GM12878 (cell line): Measurements from ENCODE around the gene PDK3. TPM values are rescaled to one million over a fixed set of nuclear protein-coding genes. Genes with fewer than 3 reads are reported as not detected.

ENCODE experiments used
- ATAC-seq: fragments of 200-7000 bp; cut with Tn5 transposase; 3 replicates; pipeline ENCODE4 v1.9.1; 2020; ENCODE audit warnings: mild to moderate bottlenecking, moderate library complexity
- BruUV-seq: library from RNA; stranded (reverse); fragments of 400-500 nt; replicated peaks from 2 replicates; lab custom pipeline; 2021; lab: Mats Ljungman, UMichigan
- CTCF ChIA-PET: fragments of 300-600 bp; sonication (Branson Sonifier 250); formaldehyde crosslinking; extraction: SDS; loops from one replicate; lab custom pipeline; 2021; ENCODE audit warnings: inconsistent platforms; lab: Yijun Ruan, JAX
- POLR2A ChIA-PET: fragments of 350-600 bp; formaldehyde crosslinking; extraction: SDS; loops from one replicate; lab custom pipeline; 2021; ENCODE audit warnings: inconsistent platforms; lab: Charles Lee
- RAD21 ChIA-PET: fragments of 300-600 bp; sonication (Branson Sonifier 250); formaldehyde crosslinking; loops from one replicate; lab custom pipeline; 2023; ENCODE audit warnings: antibody characterized with exemption; ENCODE audit not compliant: unreplicated experiment; lab: Charles Lee
- SMC1A ChIA-PET: fragments of 300-600 bp; sonication (Branson Sonifier 250); formaldehyde crosslinking; loops from one replicate; lab custom pipeline; 2023; ENCODE audit not compliant: unreplicated experiment, uncharacterized antibody; lab: Charles Lee
- DNase-seq: peaks from one replicate; pipeline ENCODE4 v3.0.0-alpha.2; 2011; ENCODE audit warnings: low read depth, low spot score
- FAIRE-seq: peaks from 3 replicates; lab custom pipeline; 2011; peaks lifted over from hg19 to GRCh38; lab: Jason Lieb, UNC
- H2AFZ ChIP-seq: 2 replicates; pipeline ENCODE4 v1.6.0; 2011; ENCODE audit warnings: low read depth, low read length, control low read depth; ENCODE audit not compliant: control insufficient read depth
- H3K27ac ChIP-seq: 2 replicates; pipeline ENCODE4 v1.5.1; 2011; ENCODE audit warnings: control low read depth; ENCODE audit not compliant: control insufficient read depth, insufficient read depth
- H3K27me3 ChIP-seq, 2 experiments: replicated peaks in 1 of 2; 2 replicates each; pipeline versions ENCODE4 v1.6.0 to v1.6.1; 2011; ENCODE audit warnings: low read length in 1 of 2; ENCODE audit not compliant: control insufficient read depth in 2 of 2, insufficient read depth in 2 of 2
- H3K36me3 ChIP-seq, 2 experiments: 2 replicates each; pipeline ENCODE4 v1.5.1; 2011; ENCODE audit warnings: low read length in 1 of 2; ENCODE audit not compliant: control insufficient read depth in 2 of 2, insufficient read depth in 2 of 2
- H3K4me1 ChIP-seq: 2 replicates; pipeline ENCODE4 v1.6.1; 2011; ENCODE audit warnings: mild to moderate bottlenecking, low read length, moderate library complexity, mixed read lengths; ENCODE audit not compliant: control insufficient read depth, insufficient read depth
- H3K4me2 ChIP-seq: 2 replicates; pipeline ENCODE4 v1.6.0; 2011; ENCODE audit warnings: control low read depth; ENCODE audit not compliant: control insufficient read depth, insufficient read depth
- H3K4me3 ChIP-seq: fragments of 200-600 bp; sonication (generic); 2 replicates; pipeline ENCODE4 v1.5.1; 2016
- H3K79me2 ChIP-seq: 2 replicates; pipeline ENCODE4 v1.6.0; 2011; ENCODE audit warnings: low read length; ENCODE audit not compliant: control insufficient read depth, insufficient read depth
- H3K9ac ChIP-seq: 2 replicates; pipeline ENCODE4 v1.8.0; 2011; ENCODE audit warnings: low read length, control low read depth, mixed read lengths; ENCODE audit not compliant: control insufficient read depth, insufficient read depth
- H3K9me3 ChIP-seq: replicated peaks from 3 replicates; pipeline ENCODE4 v1.5.1; 2011; ENCODE audit warnings: mild to moderate bottlenecking, low read length; ENCODE audit not compliant: control insufficient read depth, insufficient read depth
- H4K20me1 ChIP-seq: 2 replicates; pipeline ENCODE4 v1.6.0; 2011; ENCODE audit not compliant: control insufficient read depth, insufficient read depth
- CHD1 ChIP-seq: IDR thresholded peaks from 2 replicates; pipeline ENCODE4 v1.6.1; 2012; ENCODE audit warnings: low read depth, low read length, improper control_type of control experiment
- ELK1 ChIP-seq: IDR thresholded peaks from 2 replicates; pipeline ENCODE4 v1.6.1; 2012; ENCODE audit warnings: low read depth, low read length, improper control_type of control experiment
- EZH2 ChIP-seq: IDR thresholded peaks from 2 replicates; pipeline ENCODE4 v1.6.1; 2012; ENCODE audit warnings: low read depth, mild to moderate bottlenecking, control low read depth, inconsistent platforms, low read length, borderline replicate concordance; ENCODE audit not compliant: control insufficient read depth
- HDAC2 ChIP-seq: fragments of 200-600 bp; sonication (generic); IDR thresholded peaks from 2 replicates; pipeline ENCODE4 v1.6.1; 2017
- RELB ChIP-seq: fragments of 450-650 bp; IDR thresholded peaks from 2 replicates; pipeline ENCODE4 v1.6.1; 2017; ENCODE audit warnings: low read depth, mild to moderate bottlenecking, moderate library complexity
- SMAD1 ChIP-seq: fragments of 450-650 bp; IDR thresholded peaks from 2 replicates; pipeline ENCODE4 v1.6.1; 2018; ENCODE audit warnings: mild to moderate bottlenecking, low read depth; ENCODE audit not compliant: partially characterized antibody
- WGBS: methylation state at CpG from one replicate; pipeline ENCODE4 v1.1.6; 2016; ENCODE audit warnings: low lambda C conversion rate; ENCODE audit not compliant: insufficient replicate concordance, insufficient coverage; ENCODE audit errors: missing lambda C conversion rate; 5-methylcytosine and 5-hydroxymethylcytosine counted together
- in situ Hi-C: fragments of 300-500 bp; cut with MboI; formaldehyde crosslinking; loops from 9 replicates; pipeline ENCODE4 v1.14.3; 2018; ENCODE audit warnings: mixed read lengths
- intact Hi-C: fragments of 100-400 bp; cut with micrococcal nuclease; formaldehyde crosslinking; loops from one replicate; pipeline ENCODE4 v1.14.2; 2022; ENCODE audit not compliant: unreplicated experiment
- polyA plus RNA-seq, 11 experiments: library from polyadenylated mRNA; depleted of rRNA in 4 of 11; unstranded in 6 of 11; stranded (reverse) in 5 of 11; fragments of >200 nt; fragmentation: Nextera tagmentation in 4 of 11; fragmentation: Illumina TruSeq in 1 of 11; extraction: Ambion mirVana in 4 of 11; extraction: Trizol in 1 of 11; gene quantifications; 1 replicate in 1 of 11; 2 replicates in 10 of 11; pipeline versions ENCODE4 v1.2.1 to v1.2.3, GENCODE V29; 2011 to 2016; ENCODE audit warnings: inconsistent platforms in 2 of 11, missing spikeins in 2 of 11, low read depth in 1 of 11
- total RNA-seq, 4 experiments: library from RNA; depleted of rRNA in 3 of 4; stranded (reverse); fragments of >200 nt in 3 of 4; fragmentation: Illumina TruSeq in 1 of 4; extraction: Trizol in 1 of 4; gene quantifications; 2 replicates each; pipeline versions ENCODE4 v1.2.1 to v1.2.3, GENCODE V29; 2013 to 2021
- TF ChIP-seq, protein P1 (sequence below): fragments of 450-650 bp; IDR thresholded peaks from 2 replicates; pipeline ENCODE4 v1.6.1; 2016; ENCODE audit warnings: mild to moderate bottlenecking
- TF ChIP-seq, protein P2 (sequence below): fragments of 450-650 bp; IDR thresholded peaks from 2 replicates; pipeline ENCODE4 v1.6.1; 2016; ENCODE audit warnings: mild to moderate bottlenecking, moderate library complexity, borderline replicate concordance

The PDK3 gene
- total and polyA plus RNA-seq, 10 of the 15 experiments (the other 5 are each of a cell fraction or from before 2014, with no cell fraction given): 4.2 to 54.6 (median 21.9) TPM

DNA sequence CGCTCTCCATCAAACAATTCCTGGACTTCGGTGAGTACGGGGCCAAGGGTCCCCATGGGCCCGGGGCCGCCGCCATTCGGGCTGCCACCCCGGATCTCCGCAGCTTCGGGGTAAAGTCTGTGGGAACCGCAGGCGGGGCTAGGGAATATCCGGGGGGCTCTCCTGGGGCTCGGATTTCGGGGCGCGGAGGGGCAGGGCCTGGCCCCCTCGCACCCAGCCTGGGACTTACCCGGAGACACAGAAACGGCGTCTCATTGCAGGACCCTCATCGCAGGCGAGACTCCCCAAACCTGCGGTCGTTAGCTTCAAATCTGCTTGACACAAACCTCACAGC lies 413 bp downstream of the PDK3 start (continued):
- TF ChIP-seq SMAD1 (no peak), HDAC2 (no peak)
- TF ChIP-seq, protein P1, sequence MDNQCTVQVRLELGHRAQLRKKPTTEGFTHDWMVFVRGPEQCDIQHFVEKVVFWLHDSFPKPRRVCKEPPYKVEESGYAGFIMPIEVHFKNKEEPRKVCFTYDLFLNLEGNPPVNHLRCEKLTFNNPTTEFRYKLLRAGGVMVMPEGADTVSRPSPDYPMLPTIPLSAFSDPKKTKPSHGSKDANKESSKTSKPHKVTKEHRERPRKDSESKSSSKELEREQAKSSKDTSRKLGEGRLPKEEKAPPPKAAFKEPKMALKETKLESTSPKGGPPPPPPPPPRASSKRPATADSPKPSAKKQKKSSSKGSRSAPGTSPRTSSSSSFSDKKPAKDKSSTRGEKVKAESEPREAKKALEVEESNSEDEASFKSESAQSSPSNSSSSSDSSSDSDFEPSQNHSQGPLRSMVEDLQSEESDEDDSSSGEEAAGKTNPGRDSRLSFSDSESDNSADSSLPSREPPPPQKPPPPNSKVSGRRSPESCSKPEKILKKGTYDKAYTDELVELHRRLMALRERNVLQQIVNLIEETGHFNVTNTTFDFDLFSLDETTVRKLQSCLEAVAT: no peak
- TF ChIP-seq, all 136 proteins: peak for 0

GRCh38 chrX:24466025-24466424 lies 939 bp downstream of the PDK3 start:
- ChIA-PET CTCF (interaction anchor here (0.8 to 4.1 kb wide), 5 partner anchors 14 to 70 kb away, joined by 3 to 21 read pairs (median 7); no protein-coding TSS in a partner anchor), RAD21 (interaction anchor here (0.9 to 2.9 kb wide), 5 partner anchors 11 to 223 kb away, joined by 3 to 12 read pairs (median 5); no protein-coding TSS in a partner anchor), POLR2A (interaction anchor here (0.5 to 2.2 kb wide), 4 partner anchors 13 to 568 kb away, joined by 3 to 12 read pairs (median 5); no protein-coding TSS in a partner anchor), SMC1A (interaction anchor here (1.0 to 2.9 kb wide), 5 partner anchors 14 to 70 kb away, joined by 5 to 15 read pairs (median 5); no protein-coding TSS in a partner anchor)
- in situ Hi-C loops: no loop called here
- Histone ChIP-seq H3K4me2 (peak overlapping the region; percentile 77), H3K36me3 (no peaks in the 10 kb centered on the region), H3K4me1 (peaks cover 6% of the 10 kb centered on the region; the same call in 1 of the 2 replicates), H3K79me2 (peaks cover 33% of the 10 kb centered on the region), H3K9ac (peak overlapping the region; percentile 70), H3K4me3 (peak overlapping the region; percentile 78), H3K27me3 (no peaks in the 10 kb centered on the region), H4K20me1 (no peaks in the 10 kb centered on the region), H2AFZ (no peak overlapping the region), H3K27ac (peak overlapping the region; percentile 63; the same call in 1 of the 2 replicates), H3K9me3 (no peaks in the 10 kb centered on the region)
- ATAC-seq (no peak), FAIRE-seq (no peak), DNase-seq (no peak)
- intact Hi-C loops: no loop called here
- 24% methylated on average over 11 of the region's 11 CpGs for WGBS
- TSS peak; percentile 57 for BruUV-seq
- TF ChIP-seq, protein P2, sequence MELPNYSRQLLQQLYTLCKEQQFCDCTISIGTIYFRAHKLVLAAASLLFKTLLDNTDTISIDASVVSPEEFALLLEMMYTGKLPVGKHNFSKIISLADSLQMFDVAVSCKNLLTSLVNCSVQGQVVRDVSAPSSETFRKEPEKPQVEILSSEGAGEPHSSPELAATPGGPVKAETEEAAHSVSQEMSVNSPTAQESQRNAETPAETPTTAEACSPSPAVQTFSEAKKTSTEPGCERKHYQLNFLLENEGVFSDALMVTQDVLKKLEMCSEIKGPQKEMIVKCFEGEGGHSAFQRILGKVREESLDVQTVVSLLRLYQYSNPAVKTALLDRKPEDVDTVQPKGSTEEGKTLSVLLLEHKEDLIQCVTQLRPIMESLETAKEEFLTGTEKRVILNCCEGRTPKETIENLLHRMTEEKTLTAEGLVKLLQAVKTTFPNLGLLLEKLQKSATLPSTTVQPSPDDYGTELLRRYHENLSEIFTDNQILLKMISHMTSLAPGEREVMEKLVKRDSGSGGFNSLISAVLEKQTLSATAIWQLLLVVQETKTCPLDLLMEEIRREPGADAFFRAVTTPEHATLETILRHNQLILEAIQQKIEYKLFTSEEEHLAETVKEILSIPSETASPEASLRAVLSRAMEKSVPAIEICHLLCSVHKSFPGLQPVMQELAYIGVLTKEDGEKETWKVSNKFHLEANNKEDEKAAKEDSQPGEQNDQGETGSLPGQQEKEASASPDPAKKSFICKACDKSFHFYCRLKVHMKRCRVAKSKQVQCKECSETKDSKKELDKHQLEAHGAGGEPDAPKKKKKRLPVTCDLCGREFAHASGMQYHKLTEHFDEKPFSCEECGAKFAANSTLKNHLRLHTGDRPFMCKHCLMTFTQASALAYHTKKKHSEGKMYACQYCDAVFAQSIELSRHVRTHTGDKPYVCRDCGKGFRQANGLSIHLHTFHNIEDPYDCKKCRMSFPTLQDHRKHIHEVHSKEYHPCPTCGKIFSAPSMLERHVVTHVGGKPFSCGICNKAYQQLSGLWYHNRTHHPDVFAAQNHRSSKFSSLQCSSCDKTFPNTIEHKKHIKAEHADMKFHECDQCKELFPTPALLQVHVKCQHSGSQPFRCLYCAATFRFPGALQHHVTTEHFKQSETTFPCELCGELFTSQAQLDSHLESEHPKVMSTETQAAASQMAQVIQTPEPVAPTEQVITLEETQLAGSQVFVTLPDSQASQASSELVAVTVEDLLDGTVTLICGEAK: no peak
- TF ChIP-seq ELK1 (no peak), CHD1 (no peak), SMAD1 (no peak), RELB (no peak), EZH2 (no peak)
